ENCODE data around the gene TRAF3IP1.
A peak's percentile ranks its signal among the peaks of the same experiment; 100 is the strongest.
"Not testable (repeated sequence)": the region's sequence is repeated elsewhere in the genome, so short reads cannot be mapped to it uniquely, and the experiment has no call there.

The TRAF3IP1 gene

GRCh38 chr2:238310721-238311120, 9.6 kb upstream of the TRAF3IP1 start:
- not testable (repeated sequence) for DNase-seq

- DNase-seq, result no peak
These were observed 6.9 kb upstream of the TRAF3IP1 start for GRCh38 chr2:238313289-238313990.

- no peak for DNase-seq
These were observed 6.3 kb upstream of the TRAF3IP1 start for GRCh38 chr2:238313991-238314350.

GRCh38 chr2:238314576-238314975, 5.7 kb upstream of the TRAF3IP1 start:
- no peak for DNase-seq

GRCh38 chr2:238315031-238315595, 5.2 kb upstream of the TRAF3IP1 start:
- DNase-seq, result no peak

GRCh38 chr2:238320648-238321281, 447 bp downstream of the TRAF3IP1 start:
- no peak for DNase-seq

- no peak for DNase-seq
These were observed 1.1 kb downstream of the TRAF3IP1 start for GRCh38 chr2:238321467-238321866.

GRCh38 chr2:238322001-238322411, 1.7 kb downstream of the TRAF3IP1 start:
- DNase-seq, result no peak

GRCh38 chr2:238324248-238324647, 3.9 kb downstream of the TRAF3IP1 start:
- DNase-seq, result not testable (repeated sequence)

- DNase-seq, result no peak
These were observed 5.4 kb downstream of the TRAF3IP1 start for GRCh38 chr2:238325694-238326093.

GRCh38 chr2:238326801-238327365, 6.6 kb downstream of the TRAF3IP1 start:
- no peak for DNase-seq

GRCh38 chr2:238327751-238328150, 7.4 kb downstream of the TRAF3IP1 start:
- DNase-seq, result no peak

GRCh38 chr2:238330391-238330790, 10.1 kb downstream of the TRAF3IP1 start:
- DNase-seq, result no peak

- DNase-seq, result peak; percentile 51
These were observed 11.6 kb downstream of the TRAF3IP1 start for GRCh38 chr2:238331916-238332315.

- no peak for DNase-seq
These were observed 14.6 kb downstream of the TRAF3IP1 start for GRCh38 chr2:238334885-238335284.

- DNase-seq, result not testable (repeated sequence)
These were observed 15.3 kb downstream of the TRAF3IP1 start for GRCh38 chr2:238335591-238335990.

GRCh38 chr2:238336151-238336550, 15.8 kb downstream of the TRAF3IP1 start:
- no peak for DNase-seq

GRCh38 chr2:238336793-238337444, 16.6 kb downstream of the TRAF3IP1 start:
- no peak for DNase-seq

- no peak for DNase-seq
These were observed 17.5 kb downstream of the TRAF3IP1 start for GRCh38 chr2:238337846-238338245.

- no peak for DNase-seq
These were observed 18.5 kb downstream of the TRAF3IP1 start for GRCh38 chr2:238338710-238339394.

- DNase-seq, result no peak
These were observed 19.1 kb downstream of the TRAF3IP1 start for GRCh38 chr2:238339395-238339780.

GRCh38 chr2:238339814-238340213, 19.5 kb downstream of the TRAF3IP1 start:
- no peak for DNase-seq

- DNase-seq, result no peak
These were observed 21.2 kb downstream of the TRAF3IP1 start for GRCh38 chr2:238341536-238341935.

Data from DMS79 treated with DMSO at 0.1 percent for 48 hours (cell line).